ENCODE results near the gene CTSC. TPM values are rescaled to one million over a fixed set of nuclear protein-coding genes. Genes with fewer than 3 reads are reported as not detected.
"Not testable (repeated sequence)": the region's sequence is repeated elsewhere in the genome, so short reads cannot be mapped to it uniquely, and the experiment has no call there.

CTSC gene
- total and polyA plus RNA-seq, 11 donors: 8.9 to 289 (median 19.2) TPM

GRCh38 chr11:88327061-88327460 is 10.5 kb downstream of the CTSC start:
- H3K9me3 ChIP-seq: no peaks in the 10 kb centered on the region
- ATAC-seq (no peak), DNase-seq (no peak)
- peaks cover 0 to 71% (median 0%) of the 10 kb centered on the region in 12 donors for H3K4me1 ChIP-seq
- H3K36me3 ChIP-seq: peaks cover 0 to 85% (median 5%) of the 10 kb centered on the region in 9 donors
- intact Hi-C loops (cut with DNase I): no loop called here
- H3K4me3 ChIP-seq: no peak overlapping the region
- 86 to 90% (median 88%) methylated on average over 2 of the region's 2 CpGs for WGBS, 4 donors
- no peak for TF ChIP-seq CTCF (IDR thresholded peaks at IDR 0.05)
- no peak for TF ChIP-seq POLR2A (IDR thresholded peaks at IDR 0.05)
- peak overlapping the region in 1 of 12 donors; percentile 35 for H3K27ac ChIP-seq
- H3K27me3 ChIP-seq: no peaks in the 10 kb centered on the region

GRCh38 chr11:88326099-88326498 is 11.4 kb downstream of the CTSC start:
- TF ChIP-seq POLR2A (IDR thresholded peaks at IDR 0.05) (no peak), CTCF (IDR thresholded peaks at IDR 0.05) (no peak)
- ATAC-seq: no peak
- Histone ChIP-seq H3K36me3 (peaks cover 0 to 84% (median 0%) of the 10 kb centered on the region in 9 donors), H3K4me3 (no peak overlapping the region), H3K9me3 (peaks cover 0 to 4% (median 0%) of the 10 kb centered on the region in 12 donors), H3K27me3 (no peaks in the 10 kb centered on the region), H3K27ac (no peak overlapping the region), H3K4me1 (peaks cover 0 to 62% (median 0%) of the 10 kb centered on the region in 12 donors)
- WGBS, 4 donors: 77 to 87% (median 82%) methylated on average over 3 of the region's 3 CpGs
- intact Hi-C loops (cut with DNase I): no loop called here
- no peak for DNase-seq

GRCh38 chr11:88324562-88325345 is 12.8 kb downstream of the CTSC start:
- Histone ChIP-seq H3K9me3 (peaks cover 0 to 4% (median 0%) of the 10 kb centered on the region in 12 donors), H3K27ac (peak overlapping the region in 1 of 12 donors; percentile 40), H3K36me3 (peaks cover 0 to 72% (median 0%) of the 10 kb centered on the region in 9 donors), H3K27me3 (no peaks in the 10 kb centered on the region), H3K4me1 (peaks cover 0 to 62% (median 0%) of the 10 kb centered on the region in 12 donors), H3K4me3 (no peak overlapping the region)
- 75 to 81% (median 76%) methylated on average over 4 of the region's 4 CpGs for WGBS, 4 donors
- DNase-seq (no peak), ATAC-seq (no peak)
- intact Hi-C loops (cut with DNase I): no loop called here
- no peak for TF ChIP-seq POLR2A (IDR thresholded peaks at IDR 0.05)
- TF ChIP-seq CTCF (IDR thresholded peaks at IDR 0.05): no peak

- DNase-seq; H3K27me3 ChIP-seq; H3K9me3 ChIP-seq; H3K27ac ChIP-seq; ATAC-seq; H3K4me3 ChIP-seq; intact Hi-C loops (cut with DNase I): not testable (repeated sequence)
- Histone ChIP-seq H3K4me1 (peaks cover 0 to 59% (median 0%) of the 10 kb centered on the region in 12 donors), H3K36me3 (peaks cover 0 to 57% (median 0%) of the 10 kb centered on the region in 9 donors)
- WGBS, 4 donors: 84 to 89% (median 86%) methylated on average over 8 of the region's 8 CpGs
Measured at GRCh38 chr11:88322881-88323280, 14.7 kb downstream of the CTSC start.

- peaks cover 0 to 46% (median 0%) of the 10 kb centered on the region in 12 donors for H3K4me1 ChIP-seq
- H3K4me3 ChIP-seq; H3K27me3 ChIP-seq; H3K9me3 ChIP-seq; ATAC-seq; DNase-seq; H3K27ac ChIP-seq; intact Hi-C loops (cut with DNase I): not testable (repeated sequence)
- H3K36me3 ChIP-seq: peaks cover 0 to 43% (median 0%) of the 10 kb centered on the region in 9 donors
Measured at GRCh38 chr11:88321412-88321811, 16.1 kb downstream of the CTSC start.
